HepG2 (cell line): ENCODE results near the gene TAF9B. TPM values are rescaled to one million over a fixed set of nuclear protein-coding genes. Genes with fewer than 3 reads are reported as not detected.

Experiments used
- ATAC-seq: fragments of 200-7000 bp; cut with Tn5 transposase; 3 replicates; pipeline ENCODE4 v1.9.1; 2020; ENCODE audit warnings: mild to moderate bottlenecking, moderate library complexity
- BruUV-seq: library from RNA; stranded (reverse); fragments of 400-500 nt; replicated peaks from 2 replicates; lab custom pipeline; 2021; lab: Mats Ljungman, UMichigan
- CTCF ChIA-PET: fragments of 300-600 bp; formaldehyde crosslinking; extraction: SDS; loops from one replicate; lab custom pipeline; 2021; ENCODE audit warnings: low total read pairs, inconsistent platforms, low intra/inter-chr PET ratio; lab: Yijun Ruan, JAX
- POLR2A ChIA-PET: fragments of 350-600 bp; sonication (Branson Sonifier 250); formaldehyde crosslinking; loops from one replicate; lab custom pipeline; 2020; ENCODE audit warnings: antibody characterized with exemption, inconsistent platforms; lab: Yijun Ruan, JAX
- DNase-seq: peaks from one replicate; pipeline ENCODE4 v3.0.0-alpha.2; 2015; ENCODE audit warnings: low spot score
- FAIRE-seq: peaks from 3 replicates; lab custom pipeline; 2011; peaks lifted over from hg19 to GRCh38; lab: Jason Lieb, UNC
- H2AFZ ChIP-seq: one replicate; pipeline ENCODE4 v1.6.1; 2011; ENCODE audit warnings: low read length, inconsistent platforms
- H3K27ac ChIP-seq: fragments of 300-600 bp; 3 replicates; pipeline ENCODE4 v1.8.0; 2011; ENCODE audit warnings: mixed run types, mild to moderate bottlenecking, mixed read lengths, low read length, inconsistent platforms; ENCODE audit not compliant: insufficient read depth; ENCODE audit errors: extremely low read length
- H3K27me3 ChIP-seq, 2 experiments: fragments of 200-600 bp in 1 of 2; 2 replicates in 1 of 2; 3 replicates in 1 of 2; pipeline versions ENCODE4 v1.6.0 to v1.8.0; 2011; ENCODE audit warnings: low read length in 2 of 2, mild to moderate bottlenecking in 2 of 2, moderate library complexity in 2 of 2, inconsistent platforms in 1 of 2; ENCODE audit not compliant: insufficient read depth in 2 of 2, control insufficient read depth in 1 of 2
- H3K36me3 ChIP-seq, 2 experiments: fragments of 200-600 bp in 1 of 2; replicated peaks in 1 of 2; 2 replicates in 1 of 2; 3 replicates in 1 of 2; pipeline versions ENCODE4 v1.5.1 to v1.8.0; 2011; ENCODE audit warnings: low read length in 2 of 2, inconsistent platforms in 1 of 2; ENCODE audit not compliant: insufficient read depth in 2 of 2, control insufficient read depth in 1 of 2
- H3K4me1 ChIP-seq: 2 replicates; pipeline ENCODE4 v1.5.1; 2012; ENCODE audit warnings: low read length, inconsistent platforms; ENCODE audit not compliant: insufficient read depth
- H3K4me2 ChIP-seq: 2 replicates; pipeline ENCODE4 v1.6.0; 2011; ENCODE audit warnings: low read depth, low read length, inconsistent platforms
- H3K4me3 ChIP-seq, 3 experiments: fragments of 200-600 bp in 1 of 3; sonication (generic), shearing (Covaris generic) in 1 of 3; replicated peaks in 1 of 3; 2 replicates each; pipeline ENCODE4 v1.5.1; 2011 to 2016; ENCODE audit warnings: low read length in 3 of 3, inconsistent platforms in 2 of 3, low read depth in 2 of 3, mild to moderate bottlenecking in 2 of 3, control low read depth in 1 of 3, mixed read lengths in 1 of 3; ENCODE audit not compliant: insufficient read depth in 1 of 3
- H3K79me2 ChIP-seq: one replicate; pipeline ENCODE4 v1.6.1; 2011; ENCODE audit warnings: low read length, inconsistent platforms; ENCODE audit not compliant: insufficient read depth
- H3K9ac ChIP-seq: 2 replicates; pipeline ENCODE4 v1.6.0; 2011; ENCODE audit warnings: mild to moderate bottlenecking, low read depth, low read length, inconsistent platforms; ENCODE audit not compliant: insufficient read depth
- H3K9me3 ChIP-seq: 2 replicates; pipeline ENCODE4 v1.5.1; 2012; ENCODE audit warnings: mild to moderate bottlenecking, low read length
- H4K20me1 ChIP-seq: 2 replicates; pipeline ENCODE4 v1.6.0; 2011; ENCODE audit warnings: inconsistent platforms, mild to moderate bottlenecking, low read length, moderate library complexity; ENCODE audit not compliant: insufficient read depth
- HNRNPK ChIP-seq: fragments of 200-400 bp; formaldehyde crosslinking; IDR thresholded peaks from 2 replicates; pipeline ENCODE4 v1.6.1; 2018; ENCODE audit warnings: low read length, low read depth, moderate library complexity, mild to moderate bottlenecking; ENCODE audit not compliant: poor library complexity, severe bottlenecking
- KLF11 ChIP-seq: IDR thresholded peaks from 2 replicates; pipeline ENCODE4 v1.6.1; 2016; ENCODE audit warnings: missing compliant biosample characterization
- MAFK ChIP-seq, 2 experiments: IDR thresholded peaks in 1 of 2; conservative IDR thresholded peaks in 1 of 2; 2 replicates each; pipeline ENCODE4 v1.6.1; 2011; ENCODE audit warnings: improper control_type of control experiment in 2 of 2, low read length in 2 of 2
- MBNL3 ChIP-seq: fragments of 250-450 bp; sonication (Bioruptor Pico); conservative IDR thresholded peaks from 2 replicates; pipeline ENCODE4 v1.8.0; 2022; ENCODE audit warnings: mild to moderate bottlenecking, inconsistent platforms
- PAF1 ChIP-seq: IDR thresholded peaks from 2 replicates; pipeline ENCODE4 v1.6.1; 2016; ENCODE audit warnings: missing genetic modification reagents, missing compliant biosample characterization
- SALL2 ChIP-seq: sonication (generic); formaldehyde crosslinking; IDR thresholded peaks from 2 replicates; pipeline ENCODE4 v1.8.1; 2023; ENCODE audit warnings: mild to moderate bottlenecking, missing genetic modification reagents, inconsistent platforms
- SP5 ChIP-seq: IDR thresholded peaks from 2 replicates; pipeline ENCODE4 v1.6.1; 2016; ENCODE audit warnings: low read depth, borderline replicate concordance
- ZNF746 ChIP-seq: sonication (generic); formaldehyde crosslinking; IDR thresholded peaks from 2 replicates; pipeline ENCODE4 v1.8.0; 2022; ENCODE audit warnings: mild to moderate bottlenecking, missing genetic modification reagents
- WGBS: methylation state at CpG from one replicate; pipeline ENCODE4 v1.1.6; 2017; ENCODE audit warnings: low lambda C conversion rate; 5-methylcytosine and 5-hydroxymethylcytosine counted together
- in situ Hi-C: cut with HindIII; loops from 2 replicates; pipeline ENCODE4 v1.10.0; 2017; ENCODE audit warnings: low pct_unique_long_range_greater_than_20kb; ENCODE audit not compliant: extremely low pct_ligation_motif_present
- intact Hi-C: fragments of 100-400 bp; cut with micrococcal nuclease; formaldehyde crosslinking; loops from one replicate; pipeline ENCODE4 v1.10.0; 2022; ENCODE audit not compliant: unreplicated experiment
- polyA plus RNA-seq, 8 experiments: library from polyadenylated mRNA; depleted of rRNA in 3 of 8; stranded (reverse) in 7 of 8; unstranded in 1 of 8; fragments of >200 nt; fragmentation: Illumina TruSeq in 4 of 8; extraction: Trizol in 4 of 8; gene quantifications; 2 replicates each; pipeline versions ENCODE4 v1.2.1 to v1.2.3, GENCODE V29; 2011 to 2016; ENCODE audit warnings: low read depth in 4 of 8, missing spikeins in 1 of 8, mixed read lengths in 1 of 8; ENCODE audit not compliant: insufficient read depth in 1 of 8
- total RNA-seq, 5 experiments: library from RNA; depleted of rRNA; stranded (reverse); fragments of >200 nt; fragmentation: Illumina TruSeq; extraction: Trizol; gene quantifications; 2 replicates each; pipeline ENCODE4 v1.2.3, GENCODE V29; 2016; ENCODE audit warnings: low read depth in 1 of 5
- TF ChIP-seq, protein P1 (sequence below): IDR thresholded peaks from 2 replicates; pipeline ENCODE4 v1.6.1; 2016; ENCODE audit warnings: missing compliant biosample characterization, missing genetic modification reagents, borderline replicate concordance
- TF ChIP-seq, protein P2 (sequence below): fragments of 450-650 bp; IDR thresholded peaks from 2 replicates; pipeline ENCODE4 v1.6.1; 2017; ENCODE audit warnings: mild to moderate bottlenecking

Gene TAF9B
- total and polyA plus RNA-seq, 2 of the 13 experiments (the other 11 are each of a cell fraction or from before 2014, with no cell fraction given): 10.8 to 15.2 TPM

DNA sequence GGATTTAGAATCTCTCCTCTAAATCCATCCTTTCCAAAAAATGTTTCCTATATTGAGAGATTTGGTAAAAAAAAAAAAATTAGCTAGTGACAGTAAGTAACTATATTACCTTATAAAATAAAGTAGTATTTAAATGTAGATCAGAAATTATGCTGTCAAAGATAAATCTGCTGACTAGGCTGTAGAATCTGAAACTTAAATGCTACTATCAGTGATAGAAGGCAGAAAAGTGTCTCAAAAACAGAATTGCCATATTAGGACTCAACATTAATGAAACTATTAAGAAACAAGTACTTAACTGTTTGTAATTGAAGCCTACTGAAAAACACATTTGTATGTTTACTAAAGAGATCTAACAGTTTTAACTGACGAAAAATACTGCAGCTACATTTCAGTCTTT lies 8.3 kb downstream of the TAF9B start:
- ChIA-PET CTCF (no interaction called here), POLR2A (interaction anchor here (1.6 kb wide), 1 partner anchor 8 kb away, joined by 7 read pairs; the partner anchor contains the start of gene TAF9B)
- Histone ChIP-seq H2AFZ (no peak overlapping the region), H3K4me3 (no peak overlapping the region), H3K36me3 (peaks cover 0 to 6% of the 10 kb centered on the region in 2 experiments; a peak in 4 of 5 replicates), H3K9ac (no peak overlapping the region), H3K27me3 (no peaks in the 10 kb centered on the region), H3K4me1 (no peaks in the 10 kb centered on the region), H4K20me1 (peaks cover 27% of the 10 kb centered on the region), H3K27ac (no peak overlapping the region), H3K9me3 (no peaks in the 10 kb centered on the region), H3K79me2 (no peaks in the 10 kb centered on the region), H3K4me2 (no peak overlapping the region)
- 89% methylated on average over 1 of the region's 1 CpG for WGBS
- ATAC-seq (no peak), FAIRE-seq (no peak), DNase-seq (no peak)
- intact Hi-C loops: no loop called here
- no peak for TF ChIP-seq SP5 (CRISPR knock-in tag)
- TF ChIP-seq, protein P1, sequence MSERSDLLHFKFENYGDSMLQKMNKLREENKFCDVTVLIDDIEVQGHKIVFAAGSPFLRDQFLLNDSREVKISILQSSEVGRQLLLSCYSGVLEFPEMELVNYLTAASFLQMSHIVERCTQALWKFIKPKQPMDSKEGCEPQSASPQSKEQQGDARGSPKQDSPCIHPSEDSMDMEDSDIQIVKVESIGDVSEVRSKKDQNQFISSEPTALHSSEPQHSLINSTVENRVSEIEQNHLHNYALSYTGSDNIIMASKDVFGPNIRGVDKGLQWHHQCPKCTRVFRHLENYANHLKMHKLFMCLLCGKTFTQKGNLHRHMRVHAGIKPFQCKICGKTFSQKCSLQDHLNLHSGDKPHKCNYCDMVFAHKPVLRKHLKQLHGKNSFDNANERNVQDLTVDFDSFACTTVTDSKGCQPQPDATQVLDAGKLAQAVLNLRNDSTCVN (CRISPR knock-in tag): no peak
- TF ChIP-seq PAF1 (CRISPR knock-in tag): peak; percentile 54; the same call in 1 of the 2 replicates
- TF ChIP-seq SALL2 (CRISPR knock-in tag): no peak
- no peak for TF ChIP-seq MBNL3
- TF ChIP-seq ZNF746: no peak
- TF ChIP-seq MAFK (conservative IDR thresholded peaks at IDR 0.05 in 1 of 2, IDR thresholded peaks at IDR 0.05 in 1 of 2; ENCODE audit: low read length in 2 of 2): peak; percentile 25 to 54; a peak in 3 of 4 replicates
- no peak for TF ChIP-seq KLF11 (CRISPR knock-in tag)
- no peak for TF ChIP-seq HNRNPK
- TF ChIP-seq, protein P2, sequence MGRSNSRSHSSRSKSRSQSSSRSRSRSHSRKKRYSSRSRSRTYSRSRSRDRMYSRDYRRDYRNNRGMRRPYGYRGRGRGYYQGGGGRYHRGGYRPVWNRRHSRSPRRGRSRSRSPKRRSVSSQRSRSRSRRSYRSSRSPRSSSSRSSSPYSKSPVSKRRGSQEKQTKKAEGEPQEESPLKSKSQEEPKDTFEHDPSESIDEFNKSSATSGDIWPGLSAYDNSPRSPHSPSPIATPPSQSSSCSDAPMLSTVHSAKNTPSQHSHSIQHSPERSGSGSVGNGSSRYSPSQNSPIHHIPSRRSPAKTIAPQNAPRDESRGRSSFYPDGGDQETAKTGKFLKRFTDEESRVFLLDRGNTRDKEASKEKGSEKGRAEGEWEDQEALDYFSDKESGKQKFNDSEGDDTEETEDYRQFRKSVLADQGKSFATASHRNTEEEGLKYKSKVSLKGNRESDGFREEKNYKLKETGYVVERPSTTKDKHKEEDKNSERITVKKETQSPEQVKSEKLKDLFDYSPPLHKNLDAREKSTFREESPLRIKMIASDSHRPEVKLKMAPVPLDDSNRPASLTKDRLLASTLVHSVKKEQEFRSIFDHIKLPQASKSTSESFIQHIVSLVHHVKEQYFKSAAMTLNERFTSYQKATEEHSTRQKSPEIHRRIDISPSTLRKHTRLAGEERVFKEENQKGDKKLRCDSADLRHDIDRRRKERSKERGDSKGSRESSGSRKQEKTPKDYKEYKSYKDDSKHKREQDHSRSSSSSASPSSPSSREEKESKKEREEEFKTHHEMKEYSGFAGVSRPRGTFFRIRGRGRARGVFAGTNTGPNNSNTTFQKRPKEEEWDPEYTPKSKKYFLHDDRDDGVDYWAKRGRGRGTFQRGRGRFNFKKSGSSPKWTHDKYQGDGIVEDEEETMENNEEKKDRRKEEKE: no peak
- in situ Hi-C loops: no loop called here
- no TSS peak for BruUV-seq
